ENCODE measurements around the gene SCN3A. TPM values are rescaled to one million over a fixed set of nuclear protein-coding genes. Genes with fewer than 3 reads are reported as not detected.

Gene SCN3A
- total RNA-seq, 1 experiment from 2014 or later, result 0.09 TPM

DNA sequence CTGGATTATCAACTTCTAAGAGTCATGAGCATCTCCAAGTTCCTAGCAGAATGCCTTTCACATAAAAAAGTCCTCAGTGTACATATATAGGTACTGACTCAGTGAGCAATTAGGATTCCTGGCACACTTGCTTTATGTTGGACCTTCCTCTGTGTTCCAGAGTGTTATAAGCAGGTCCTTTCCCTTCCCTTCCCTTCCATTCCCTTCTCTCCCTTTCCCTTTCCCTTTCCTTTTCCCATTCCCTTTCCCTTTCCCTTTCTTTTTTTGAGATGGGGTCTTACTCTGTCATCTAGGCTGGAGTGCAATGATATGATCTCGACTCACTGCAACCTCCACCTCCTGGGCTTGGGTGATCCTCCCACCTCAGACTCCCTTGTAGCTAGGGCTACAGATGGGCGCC lies 48.7 kb downstream of the SCN3A start:
- TF ChIP-seq, protein P1, sequence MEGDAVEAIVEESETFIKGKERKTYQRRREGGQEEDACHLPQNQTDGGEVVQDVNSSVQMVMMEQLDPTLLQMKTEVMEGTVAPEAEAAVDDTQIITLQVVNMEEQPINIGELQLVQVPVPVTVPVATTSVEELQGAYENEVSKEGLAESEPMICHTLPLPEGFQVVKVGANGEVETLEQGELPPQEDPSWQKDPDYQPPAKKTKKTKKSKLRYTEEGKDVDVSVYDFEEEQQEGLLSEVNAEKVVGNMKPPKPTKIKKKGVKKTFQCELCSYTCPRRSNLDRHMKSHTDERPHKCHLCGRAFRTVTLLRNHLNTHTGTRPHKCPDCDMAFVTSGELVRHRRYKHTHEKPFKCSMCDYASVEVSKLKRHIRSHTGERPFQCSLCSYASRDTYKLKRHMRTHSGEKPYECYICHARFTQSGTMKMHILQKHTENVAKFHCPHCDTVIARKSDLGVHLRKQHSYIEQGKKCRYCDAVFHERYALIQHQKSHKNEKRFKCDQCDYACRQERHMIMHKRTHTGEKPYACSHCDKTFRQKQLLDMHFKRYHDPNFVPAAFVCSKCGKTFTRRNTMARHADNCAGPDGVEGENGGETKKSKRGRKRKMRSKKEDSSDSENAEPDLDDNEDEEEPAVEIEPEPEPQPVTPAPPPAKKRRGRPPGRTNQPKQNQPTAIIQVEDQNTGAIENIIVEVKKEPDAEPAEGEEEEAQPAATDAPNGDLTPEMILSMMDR (IDR thresholded peaks at IDR 0.05; ENCODE audit: unreplicated experiment), result no peak
- DNase-seq, result no peak
- Mint-ChIP-seq H3K36me3 (ENCODE audit: insufficient read depth, unreplicated experiment) (no peaks in the 10 kb centered on the region), H3K27ac (ENCODE audit: unreplicated experiment) (no peak overlapping the region), H3K9me3 (ENCODE audit: low read depth, unreplicated experiment) (no peaks in the 10 kb centered on the region), H3K4me1 (ENCODE audit: low read depth, unreplicated experiment) (no peaks in the 10 kb centered on the region), H3K4me3 (ENCODE audit: low read depth, unreplicated experiment) (no peak overlapping the region), H3K27me3 (ENCODE audit: unreplicated experiment) (no peaks in the 10 kb centered on the region)
- intact Hi-C loops (cut with micrococcal nuclease; ENCODE audit: unreplicated experiment), result no loop called here
- CTCF ChIA-PET, result no interaction called here
- no TSS peak for BruUV-seq (replicated peaks)

DNA sequence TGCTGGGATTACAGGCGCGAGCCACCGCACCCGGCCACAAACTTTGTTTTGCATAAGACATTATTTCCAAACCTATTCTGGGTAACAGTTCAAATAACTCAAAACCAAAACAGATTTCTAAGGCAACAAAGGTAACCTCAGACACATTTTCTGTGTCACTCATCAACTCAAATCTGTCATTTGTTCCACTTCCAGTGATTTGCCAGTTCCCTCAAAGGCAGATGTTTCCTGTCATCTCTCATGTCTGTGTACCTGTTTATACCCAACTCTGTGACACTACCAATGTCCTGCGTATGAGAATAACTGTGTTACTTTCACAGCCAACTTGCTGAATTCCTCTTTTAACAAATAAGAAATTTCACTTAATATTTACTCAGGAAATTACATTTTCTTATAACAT lies 54.4 kb downstream of the SCN3A start:
- H3K27me3 Mint-ChIP-seq (ENCODE audit: unreplicated experiment), result no peaks in the 10 kb centered on the region
- TF ChIP-seq, protein P1 (IDR thresholded peaks at IDR 0.05; ENCODE audit: unreplicated experiment), result no peak
- H3K9me3 Mint-ChIP-seq (ENCODE audit: low read depth, unreplicated experiment), result no peaks in the 10 kb centered on the region
- H3K4me3 Mint-ChIP-seq (ENCODE audit: low read depth, unreplicated experiment), result no peak overlapping the region
- BruUV-seq (replicated peaks), result no TSS peak
- intact Hi-C loops (cut with micrococcal nuclease; ENCODE audit: unreplicated experiment), result no loop called here
- H3K27ac Mint-ChIP-seq (ENCODE audit: unreplicated experiment), result no peak overlapping the region
- no peak for DNase-seq
- H3K36me3 Mint-ChIP-seq (ENCODE audit: insufficient read depth, unreplicated experiment), result no peaks in the 10 kb centered on the region
- peaks cover 6% of the 10 kb centered on the region for H3K4me1 Mint-ChIP-seq (ENCODE audit: low read depth, unreplicated experiment)
- CTCF ChIA-PET, result interaction anchor here (0.5 kb wide), 1 partner anchor 144 kb away, joined by 6 read pairs; no protein-coding TSS in a partner anchor

DNA sequence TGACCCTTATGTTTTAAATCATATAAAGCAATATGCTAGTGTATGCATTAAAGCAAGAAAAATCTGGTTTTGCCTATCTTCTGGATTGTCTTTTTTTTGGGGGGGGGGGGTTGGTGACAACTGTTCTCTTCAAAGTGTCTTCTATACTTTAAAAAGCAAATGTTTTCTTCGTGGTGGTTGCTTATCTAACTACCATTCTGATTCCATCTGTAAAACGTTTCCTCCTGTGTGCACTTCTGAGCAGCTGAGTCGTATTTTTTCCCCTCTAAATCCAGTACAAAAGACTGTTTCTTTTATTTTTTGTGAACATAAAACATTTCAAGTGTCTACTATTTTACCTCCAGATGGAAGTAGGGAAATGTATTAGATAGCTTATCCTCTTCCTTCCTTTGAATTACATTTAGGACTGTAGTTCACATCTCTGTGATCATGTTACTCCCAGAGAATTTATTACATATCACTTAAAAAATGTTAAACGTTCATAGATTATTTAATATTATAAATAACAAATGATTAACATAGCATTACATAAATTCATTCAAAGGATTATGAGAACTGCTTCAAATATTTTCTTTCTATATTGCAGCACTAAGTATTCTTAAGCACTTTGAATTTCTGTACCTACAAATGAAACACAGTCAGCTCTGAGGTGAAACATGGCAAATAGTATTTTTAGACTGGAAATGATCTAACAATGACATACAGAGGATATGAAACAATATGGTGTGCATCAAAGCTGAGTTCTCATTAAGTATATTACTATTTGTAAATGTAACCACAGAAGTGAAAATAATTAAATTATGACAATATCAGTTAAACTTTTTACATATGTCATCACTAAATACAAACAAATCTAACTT lies 56.4 kb downstream of the SCN3A start:
- no peak overlapping the region for H3K27ac Mint-ChIP-seq (ENCODE audit: unreplicated experiment)
- TF ChIP-seq, protein P1 (IDR thresholded peaks at IDR 0.05; ENCODE audit: unreplicated experiment), result no peak

DNA sequence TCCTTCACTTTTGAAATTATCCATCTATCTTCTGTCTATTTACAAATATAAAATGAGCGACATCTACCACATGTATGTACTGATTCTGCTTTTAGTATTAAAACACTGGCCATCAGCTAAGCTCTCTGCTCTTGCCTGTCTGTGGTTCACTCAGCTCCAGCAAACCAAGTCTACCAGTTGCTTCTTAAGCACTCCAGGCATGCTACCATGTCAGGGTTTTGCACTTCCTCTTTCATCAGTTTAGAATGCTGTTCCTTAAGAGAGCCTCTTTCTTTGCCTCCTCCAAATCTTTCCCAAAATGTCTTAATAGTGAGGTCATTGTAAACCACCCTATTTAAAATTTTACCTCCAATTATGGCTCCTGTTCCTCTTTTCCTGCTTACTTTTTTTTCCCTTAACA lies 59.5 kb downstream of the SCN3A start:
- H3K27me3 Mint-ChIP-seq (ENCODE audit: unreplicated experiment), result no peaks in the 10 kb centered on the region
- H3K36me3 Mint-ChIP-seq (ENCODE audit: insufficient read depth, unreplicated experiment), result no peaks in the 10 kb centered on the region
- no peak overlapping the region for H3K4me3 Mint-ChIP-seq (ENCODE audit: low read depth, unreplicated experiment)
- peaks cover 6% of the 10 kb centered on the region for H3K4me1 Mint-ChIP-seq (ENCODE audit: low read depth, unreplicated experiment)
- intact Hi-C loops (cut with micrococcal nuclease; ENCODE audit: unreplicated experiment), result loop anchor here (5.0 kb wide), 1 partner anchor 127 kb away; no protein-coding TSS in a partner anchor
- no peaks in the 10 kb centered on the region for H3K9me3 Mint-ChIP-seq (ENCODE audit: low read depth, unreplicated experiment)
- BruUV-seq (replicated peaks), result no TSS peak
- H3K27ac Mint-ChIP-seq (ENCODE audit: unreplicated experiment), result no peak overlapping the region
- TF ChIP-seq, protein P1 (IDR thresholded peaks at IDR 0.05; ENCODE audit: unreplicated experiment), result no peak
- no peak for DNase-seq
- CTCF ChIA-PET, result no interaction called here

More for the DNA sequence above, 56.4 kb downstream of the SCN3A start:
- H3K4me1 Mint-ChIP-seq (ENCODE audit: low read depth, unreplicated experiment), result peaks cover 6% of the 10 kb centered on the region
- CTCF ChIA-PET, result interaction anchor here (0.6 to 0.7 kb wide), 3 partner anchors 32 to 980 kb away, joined by 4 to 10 read pairs (median 4); partner anchors contain the start of gene SCN1A
- H3K4me3 Mint-ChIP-seq (ENCODE audit: low read depth, unreplicated experiment), result no peak overlapping the region
- no peaks in the 10 kb centered on the region for H3K36me3 Mint-ChIP-seq (ENCODE audit: insufficient read depth, unreplicated experiment)
- DNase-seq, result no peak
- H3K9me3 Mint-ChIP-seq (ENCODE audit: low read depth, unreplicated experiment), result no peaks in the 10 kb centered on the region
- no peaks in the 10 kb centered on the region for H3K27me3 Mint-ChIP-seq (ENCODE audit: unreplicated experiment)
- intact Hi-C loops (cut with micrococcal nuclease; ENCODE audit: unreplicated experiment), result no loop called here
- BruUV-seq (replicated peaks), result no TSS peak
